ENCODE results near the gene PCNX2. TPM values are rescaled to one million over a fixed set of nuclear protein-coding genes. Genes with fewer than 3 reads are reported as not detected.

The PCNX2 gene
- total RNA-seq, 1 experiment from 2014 or later, result 18.6 TPM

GRCh38 chr1:232985882-232986526, 309.5 kb downstream of the PCNX2 start:
- H3K36me3 ChIP-seq (ENCODE audit: low read depth), result no peaks in the 10 kb centered on the region
- 0 out of 2 replicates have a peak, but pooled peaks cover 7% of the 10 kb centered on the region for H3K4me1 ChIP-seq (replicated peaks; ENCODE audit: insufficient read depth)
- no peaks in the 10 kb centered on the region for H3K9me2 ChIP-seq (ENCODE audit: insufficient read depth)
- DNase-seq, result no peak
- H3K4me2 ChIP-seq, result no peak overlapping the region
- H3K27me3 ChIP-seq (ENCODE audit: insufficient read depth, low read depth), result no peaks in the 10 kb centered on the region
- H3F3A ChIP-seq (ENCODE audit: insufficient read depth, low read depth), result peaks cover 5% of the 10 kb centered on the region; the same call in 1 of the 2 replicates
- no peaks in the 10 kb centered on the region; the same call in 1 of the 2 replicates for H4K20me1 ChIP-seq (ENCODE audit: insufficient read depth)
- intact Hi-C loops (cut with micrococcal nuclease; ENCODE audit: unreplicated experiment), result no loop called here
- no peak overlapping the region for H2AFZ ChIP-seq
- ChIA-PET POLR2A (ENCODE audit: unreplicated experiment) (no interaction called here), CTCF (no interaction called here)
- H3K79me2 ChIP-seq (ENCODE audit: low read depth), result no peaks in the 10 kb centered on the region
- H3K9me3 ChIP-seq (ENCODE audit: insufficient read depth, low read depth), result no peaks in the 10 kb centered on the region
- no peak overlapping the region for H3K4me3 ChIP-seq
- H3K27ac ChIP-seq, result no peak overlapping the region
- no TSS peak for BruUV-seq (replicated peaks)
- TF ChIP-seq EZH2 (IDR thresholded peaks at IDR 0.05; ENCODE audit: low read depth), result no peak
- no peak for TF ChIP-seq CTCF (conservative IDR thresholded peaks at IDR 0.05)

GRCh38 chr1:232984577-232985425, 310.7 kb downstream of the PCNX2 start:
- no peaks in the 10 kb centered on the region for H3K27me3 ChIP-seq (ENCODE audit: insufficient read depth, low read depth)
- peaks cover 5% of the 10 kb centered on the region; the same call in 1 of the 2 replicates for H3F3A ChIP-seq (ENCODE audit: insufficient read depth, low read depth)
- no peak overlapping the region for H3K27ac ChIP-seq
- no peaks in the 10 kb centered on the region; the same call in 1 of the 2 replicates for H4K20me1 ChIP-seq (ENCODE audit: insufficient read depth)
- ChIA-PET POLR2A (ENCODE audit: unreplicated experiment) (no interaction called here), CTCF (no interaction called here)
- BruUV-seq (replicated peaks), result no TSS peak
- H3K79me2 ChIP-seq (ENCODE audit: low read depth), result no peaks in the 10 kb centered on the region
- no peak overlapping the region for H2AFZ ChIP-seq
- no peak overlapping the region for H3K4me2 ChIP-seq
- no peaks in the 10 kb centered on the region for H3K9me2 ChIP-seq (ENCODE audit: insufficient read depth)
- TF ChIP-seq CTCF (conservative IDR thresholded peaks at IDR 0.05), result no peak
- TF ChIP-seq EZH2 (IDR thresholded peaks at IDR 0.05; ENCODE audit: low read depth), result no peak
- H3K9me3 ChIP-seq (ENCODE audit: insufficient read depth, low read depth), result no peaks in the 10 kb centered on the region
- no peak overlapping the region for H3K4me3 ChIP-seq
- 0 out of 2 replicates have a peak, but pooled peaks cover 7% of the 10 kb centered on the region for H3K4me1 ChIP-seq (replicated peaks; ENCODE audit: insufficient read depth)
- intact Hi-C loops (cut with micrococcal nuclease; ENCODE audit: unreplicated experiment), result no loop called here
- H3K36me3 ChIP-seq (ENCODE audit: low read depth), result no peaks in the 10 kb centered on the region
- DNase-seq, result no peak

GRCh38 chr1:232983817-232984567, 311.5 kb downstream of the PCNX2 start:
- 0 out of 2 replicates have a peak, but pooled peaks cover 7% of the 10 kb centered on the region for H3K4me1 ChIP-seq (replicated peaks; ENCODE audit: insufficient read depth)
- no peak overlapping the region for H3K4me3 ChIP-seq
- no peak overlapping the region for H3K27ac ChIP-seq
- POLR2A ChIA-PET (ENCODE audit: unreplicated experiment), result no interaction called here
- no TSS peak for BruUV-seq (replicated peaks)
- CTCF ChIA-PET, result no interaction called here
- intact Hi-C loops (cut with micrococcal nuclease; ENCODE audit: unreplicated experiment), result loop anchor here (2.0 kb wide), 2 partner anchors 33 to 129 kb away; partner anchors contain the start of gene NTPCR
- H3F3A ChIP-seq (ENCODE audit: insufficient read depth, low read depth), result peaks cover 5% of the 10 kb centered on the region; the same call in 1 of the 2 replicates
- no peak for TF ChIP-seq EZH2 (IDR thresholded peaks at IDR 0.05; ENCODE audit: low read depth)
- no peak for TF ChIP-seq CTCF (conservative IDR thresholded peaks at IDR 0.05)
- no peaks in the 10 kb centered on the region; the same call in 1 of the 2 replicates for H4K20me1 ChIP-seq (ENCODE audit: insufficient read depth)
- no peaks in the 10 kb centered on the region for H3K9me3 ChIP-seq (ENCODE audit: insufficient read depth, low read depth)
- no peak for DNase-seq
- no peaks in the 10 kb centered on the region for H3K27me3 ChIP-seq (ENCODE audit: insufficient read depth, low read depth)
- H2AFZ ChIP-seq, result no peak overlapping the region
- H3K79me2 ChIP-seq (ENCODE audit: low read depth), result no peaks in the 10 kb centered on the region
- no peak overlapping the region for H3K4me2 ChIP-seq
- no peaks in the 10 kb centered on the region for H3K9me2 ChIP-seq (ENCODE audit: insufficient read depth)
- no peaks in the 10 kb centered on the region for H3K36me3 ChIP-seq (ENCODE audit: low read depth)

All from PC-9 (cell line).